Right lung (tissue), 5 donors: ENCODE measurements around the gene RAB44. TPM values are rescaled to one million over a fixed set of nuclear protein-coding genes. Genes with fewer than 3 reads are reported as not detected.

Experiments used
- DNase-seq, 2 donors: peaks; one replicate each; pipeline ENCODE4 v3.0.0-alpha.2; 2013
- polyA plus RNA-seq, 5 donors: library from polyadenylated mRNA; unstranded; fragments of 120-200 nt; gene quantifications; one replicate each; pipeline versions ENCODE4 v1.2.1 to v1.2.3, GENCODE V29; 2013; ENCODE audit warnings: inconsistent platforms in 1 of 5, low replicate concordance in 1 of 5; ENCODE audit not compliant: insufficient read length in 5 of 5, insufficient read depth in 1 of 5

RAB44 gene
- polyA plus RNA-seq, 5 donors, result 0.09 to 0.17 (median 0.12) TPM

DNA sequence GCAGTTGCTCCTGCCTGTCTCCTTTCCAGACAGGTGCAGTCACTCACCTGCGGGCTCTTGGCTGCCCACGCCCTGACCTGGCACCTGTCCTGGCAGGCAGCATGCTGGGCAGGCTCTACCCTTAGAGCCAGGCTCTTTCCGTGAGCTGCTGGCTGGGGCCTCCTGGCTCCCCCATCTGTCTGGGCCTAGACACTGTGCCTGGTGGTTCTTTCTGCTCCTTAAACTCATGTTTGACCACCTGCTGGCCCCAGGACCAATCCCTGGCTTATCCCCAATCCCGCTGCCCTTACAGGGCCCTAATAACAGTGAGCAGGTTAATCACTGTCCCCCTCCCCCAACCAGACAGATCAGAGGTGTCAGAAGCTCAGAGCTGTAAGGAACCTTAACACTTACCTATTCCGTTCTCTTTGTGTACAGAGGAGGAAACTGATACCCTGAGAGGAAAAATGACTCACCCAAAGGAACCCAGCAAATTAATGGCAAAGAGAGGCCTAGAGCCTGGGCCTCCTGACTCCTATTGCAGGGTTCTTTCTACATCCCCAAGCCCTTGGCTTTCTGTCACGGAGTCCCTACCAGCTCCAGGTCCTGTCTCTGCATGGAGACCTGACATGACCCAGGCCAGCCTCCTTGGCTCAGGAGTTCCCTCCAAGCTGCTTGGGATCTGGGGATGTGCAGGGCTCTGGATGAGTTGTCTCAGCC is 54.7 kb downstream of the RAB44 start:
- no peak for DNase-seq

- DNase-seq, result no peak
These were observed 55.4 kb downstream of the RAB44 start for GRCh38 chr6:36752886-36753506.

DNA sequence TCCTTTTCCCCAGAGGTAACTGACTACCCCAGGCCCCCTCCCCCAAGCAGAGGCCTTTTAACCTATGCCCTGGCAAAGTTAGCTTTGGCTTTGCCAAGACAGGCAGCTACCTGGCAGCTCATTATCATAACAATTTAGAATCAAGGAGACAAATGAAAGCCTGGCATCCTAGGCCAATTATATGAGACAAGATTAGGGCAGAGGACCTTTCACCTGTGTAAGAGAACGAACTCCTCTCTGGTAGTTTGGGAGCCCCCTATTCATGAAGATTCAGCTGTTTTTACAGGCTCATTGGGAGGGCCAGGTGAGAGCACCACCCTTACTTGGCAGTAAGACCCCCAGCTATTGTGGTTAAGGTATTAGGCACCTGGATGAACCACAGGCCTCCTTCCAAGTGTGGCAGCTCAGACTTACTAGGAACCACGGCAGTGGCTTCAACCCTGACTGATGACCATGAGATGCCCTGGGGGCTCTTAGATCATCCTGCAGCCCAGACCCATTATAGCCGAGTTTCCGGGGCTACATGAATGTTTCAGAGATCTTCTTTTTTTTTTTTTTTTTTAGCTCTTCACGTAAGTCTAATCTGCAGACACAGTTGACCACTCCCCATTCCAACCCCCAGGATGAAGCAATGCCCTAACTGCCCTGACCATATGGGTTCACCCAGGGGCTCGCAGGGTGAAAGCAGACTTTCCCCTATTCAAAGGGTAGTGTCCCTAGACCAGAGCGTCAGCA is 56.2 kb downstream of the RAB44 start:
- no peak for DNase-seq

DNA sequence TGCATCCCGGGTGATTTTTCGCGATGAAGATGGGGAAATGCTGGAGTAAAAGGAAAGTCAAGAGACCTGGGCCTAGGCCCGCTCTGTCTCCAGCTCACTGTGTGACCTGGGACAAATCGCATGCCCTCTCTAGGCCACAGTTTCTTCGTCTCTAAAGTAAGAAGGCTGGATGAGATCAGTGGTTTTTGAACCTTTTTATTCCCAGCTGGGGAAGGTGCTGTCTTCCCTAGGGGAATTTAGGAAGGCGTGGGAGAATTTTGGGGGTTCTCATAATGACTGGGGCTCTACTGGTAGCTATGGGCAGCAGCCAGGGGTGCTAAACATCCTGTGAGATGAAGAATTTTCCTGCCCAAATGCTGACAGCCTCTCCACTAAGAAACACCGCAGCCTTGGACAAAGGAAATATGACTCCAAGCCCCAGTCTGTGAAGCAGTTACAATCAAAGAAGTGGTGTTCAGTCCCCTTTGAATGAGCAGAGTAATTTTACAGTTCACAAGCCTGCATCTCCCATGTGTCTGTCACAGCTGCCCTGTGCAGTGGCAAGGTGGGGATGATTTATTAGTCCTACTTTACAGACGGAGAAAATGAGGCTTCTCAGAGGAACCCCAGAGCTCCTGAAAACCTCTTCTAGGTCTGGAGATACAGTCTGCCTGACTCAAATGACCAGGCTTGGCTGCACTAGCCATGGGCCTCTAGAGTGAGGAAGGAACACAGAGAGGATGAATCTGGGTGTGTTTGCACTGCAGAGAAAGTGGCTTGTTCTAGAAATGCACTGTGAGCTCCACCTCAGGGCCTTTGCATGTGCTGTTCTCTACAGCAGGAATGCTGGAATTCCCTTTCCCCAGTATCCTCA is 57.2 kb downstream of the RAB44 start:
- DNase-seq, result no peak

DNA sequence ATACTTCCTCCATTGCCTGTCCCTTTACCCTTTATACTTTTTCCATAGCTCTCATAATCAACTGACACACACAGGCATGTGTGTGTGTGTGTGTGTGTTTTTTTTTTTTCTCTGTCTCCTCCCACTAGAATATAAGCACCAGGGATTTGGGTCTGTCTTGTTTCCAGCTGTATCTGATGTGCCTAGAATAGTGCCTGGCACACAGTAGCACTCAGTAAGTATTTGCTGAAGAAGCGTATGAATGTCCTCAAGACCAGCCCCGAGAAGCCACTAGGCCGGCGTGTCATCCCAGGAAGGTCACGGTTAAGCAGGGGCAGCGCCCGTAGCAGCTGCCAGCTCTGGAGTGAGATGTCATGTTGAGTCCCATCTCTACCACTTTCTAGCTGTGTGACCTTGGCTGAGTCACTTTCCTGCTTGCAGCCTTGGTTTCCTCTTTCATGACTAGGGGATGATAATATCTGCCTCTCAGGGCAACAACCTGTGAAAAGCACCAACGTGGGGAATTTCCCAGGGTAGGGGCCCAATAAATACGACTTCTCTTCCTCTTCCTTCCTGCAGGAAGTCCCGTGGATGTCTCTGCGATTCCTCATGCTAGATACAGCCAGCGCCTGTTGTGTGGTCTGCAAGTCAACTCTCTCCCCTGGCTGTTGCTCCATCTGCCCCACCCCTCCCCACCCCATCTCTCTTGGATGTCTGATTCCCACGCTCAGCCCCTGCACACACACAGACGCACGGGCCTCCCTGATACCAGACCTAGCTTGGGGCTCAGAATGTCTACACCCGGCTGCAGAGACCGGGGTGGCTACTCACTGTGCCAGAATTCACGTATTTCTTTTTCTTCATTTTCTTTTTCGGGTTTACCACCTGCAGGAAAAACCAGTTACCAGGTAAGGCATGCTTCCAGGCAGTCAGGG is 58.1 kb downstream of the RAB44 start:
- DNase-seq, result no peak

- no peak for DNase-seq
These were observed 59.2 kb downstream of the RAB44 start for GRCh38 chr6:36756786-36757185.

- no peak for DNase-seq
These were observed 59.6 kb downstream of the RAB44 start for GRCh38 chr6:36757206-36757605.

DNA sequence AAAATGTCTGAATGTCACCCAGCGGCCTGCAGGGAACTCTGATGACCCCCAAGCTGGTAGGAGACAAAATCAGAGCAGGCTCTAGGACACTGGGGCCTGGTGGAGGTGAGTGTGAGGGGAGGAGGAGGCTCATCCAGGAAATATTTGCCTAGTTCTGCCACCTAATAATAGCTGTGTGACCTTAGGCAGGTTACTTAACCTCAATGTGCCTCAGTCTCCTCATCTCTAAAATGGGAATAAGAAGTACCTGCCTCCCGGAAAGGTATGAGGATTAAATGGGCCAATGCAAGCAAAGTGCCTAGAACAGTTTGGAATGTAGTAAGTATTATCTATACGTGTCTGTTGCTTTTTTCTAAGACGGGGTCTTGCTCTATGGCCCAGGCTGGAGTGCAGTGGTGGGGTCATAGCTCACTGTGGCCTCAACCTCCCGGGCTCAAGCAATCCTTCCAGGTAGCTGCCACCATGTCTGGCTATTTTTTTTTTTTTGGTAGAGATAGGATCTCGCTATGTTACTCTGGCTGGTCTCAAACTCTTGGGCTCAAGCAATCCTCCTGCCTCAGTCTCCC is 60.4 kb downstream of the RAB44 start:
- no peak for DNase-seq

DNA sequence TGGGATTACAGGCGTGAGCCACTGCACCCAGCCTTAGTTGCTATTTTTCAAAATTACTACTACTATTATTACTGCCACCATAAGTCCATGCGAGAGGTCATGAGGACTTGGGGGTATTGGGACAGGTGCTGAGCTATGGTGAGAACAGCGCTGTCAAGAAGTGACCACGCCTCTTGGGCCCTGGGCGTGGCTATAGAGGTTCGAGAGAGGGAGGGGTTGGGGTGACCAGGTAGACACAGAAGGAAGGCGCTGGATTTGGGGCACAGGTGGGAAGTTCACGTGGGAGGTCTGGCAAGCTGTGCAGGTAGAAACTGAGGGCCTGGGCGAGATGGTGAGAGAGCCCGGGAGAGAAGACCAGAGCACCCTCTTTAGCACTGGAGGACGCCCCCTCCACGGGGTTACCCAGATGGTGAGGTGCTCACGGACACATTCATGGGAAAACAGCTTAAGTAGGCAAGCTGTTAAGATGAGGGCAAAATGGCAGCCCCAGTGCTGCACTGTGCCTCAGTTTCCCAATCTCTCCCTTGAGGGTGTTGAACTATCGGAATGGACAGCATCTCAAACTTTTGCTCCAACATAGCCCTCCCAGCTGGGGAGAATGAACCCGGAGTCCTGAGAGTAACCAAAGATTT is 61.0 kb downstream of the RAB44 start:
- DNase-seq, result no peak

DNA sequence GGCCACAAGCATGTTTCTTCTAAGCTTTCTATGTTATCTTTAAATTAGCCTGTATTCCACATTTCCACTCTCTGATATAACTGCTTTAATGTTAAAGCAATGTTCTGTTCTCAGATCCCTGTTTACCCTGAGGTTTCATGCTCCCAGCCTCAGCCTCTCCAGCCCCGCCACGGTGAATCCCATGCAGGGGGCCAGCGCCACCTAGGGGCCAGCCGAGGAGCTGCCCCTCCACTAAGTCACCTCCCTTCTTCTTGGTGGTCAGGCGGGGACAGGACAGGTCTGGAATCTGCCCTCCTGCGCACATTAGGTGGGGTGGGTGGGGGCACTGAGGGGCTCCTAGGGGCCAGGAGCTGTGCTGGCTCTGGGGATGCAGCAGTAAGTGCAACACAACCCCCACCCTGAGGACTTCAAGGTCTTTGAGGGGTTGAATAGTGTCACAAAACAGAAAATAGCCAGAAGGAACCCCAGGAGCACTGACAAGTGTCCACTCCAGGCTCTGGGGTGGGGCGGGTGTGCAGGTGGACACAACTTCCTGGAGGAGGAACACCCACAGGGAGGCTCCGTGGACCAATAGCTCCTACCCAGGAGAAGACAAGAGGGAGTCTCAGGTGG is 61.6 kb downstream of the RAB44 start:
- peak; percentile 57 to 72 for DNase-seq

- no peak for DNase-seq
These were observed 63.2 kb downstream of the RAB44 start for GRCh38 chr6:36760685-36761435.

DNA sequence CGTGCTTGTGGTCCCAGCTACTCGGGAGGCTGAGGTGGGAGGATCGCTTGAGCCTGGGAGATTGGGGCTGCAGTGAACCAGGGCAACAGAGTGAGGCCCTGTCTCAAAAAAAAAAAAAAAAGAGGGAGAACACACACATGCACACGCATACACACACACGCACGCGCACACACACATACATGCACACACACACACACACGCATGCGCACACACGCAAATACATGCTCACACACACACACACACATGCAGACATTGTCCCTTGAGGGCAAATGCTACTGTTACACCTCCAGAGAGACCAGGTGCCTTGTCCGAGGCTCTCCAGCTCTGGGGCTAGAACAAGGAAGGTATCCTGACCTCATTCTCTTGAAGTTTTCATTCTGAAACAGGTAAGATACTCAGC is 64.5 kb downstream of the RAB44 start:
- DNase-seq, result no peak

GRCh38 chr6:36765190-36765589 is 67.6 kb downstream of the RAB44 start:
- DNase-seq, result no peak

- DNase-seq, result peak; percentile 52 to 73
These were observed 68.2 kb downstream of the RAB44 start for GRCh38 chr6:36765594-36766398.

DNA sequence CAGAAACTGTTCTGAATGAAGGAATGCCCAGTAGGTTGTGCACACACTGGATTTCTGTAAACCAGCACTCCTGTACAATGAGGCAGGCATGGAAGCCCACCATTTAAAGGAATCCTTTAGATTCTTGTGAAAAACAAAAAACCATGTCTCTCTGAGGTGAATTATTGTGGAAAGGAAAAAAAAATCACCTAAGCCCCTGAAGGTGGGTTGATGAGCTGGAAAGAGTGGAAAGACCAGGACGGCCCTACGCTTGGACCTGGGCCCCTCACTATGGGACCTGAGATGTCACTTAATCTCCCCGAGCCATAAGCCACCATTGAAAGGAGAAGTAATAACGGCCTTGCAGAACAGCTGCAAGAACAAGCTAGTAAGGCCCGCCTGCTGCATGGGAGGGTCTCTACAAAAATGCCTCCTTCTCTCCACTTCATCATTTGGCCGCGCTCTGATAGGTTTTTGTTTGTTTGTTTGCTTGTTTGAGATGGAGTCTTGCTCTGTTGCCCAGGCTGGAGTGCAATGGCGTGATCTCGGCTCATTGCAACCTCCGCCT is 68.8 kb downstream of the RAB44 start:
- no peak for DNase-seq

DNA sequence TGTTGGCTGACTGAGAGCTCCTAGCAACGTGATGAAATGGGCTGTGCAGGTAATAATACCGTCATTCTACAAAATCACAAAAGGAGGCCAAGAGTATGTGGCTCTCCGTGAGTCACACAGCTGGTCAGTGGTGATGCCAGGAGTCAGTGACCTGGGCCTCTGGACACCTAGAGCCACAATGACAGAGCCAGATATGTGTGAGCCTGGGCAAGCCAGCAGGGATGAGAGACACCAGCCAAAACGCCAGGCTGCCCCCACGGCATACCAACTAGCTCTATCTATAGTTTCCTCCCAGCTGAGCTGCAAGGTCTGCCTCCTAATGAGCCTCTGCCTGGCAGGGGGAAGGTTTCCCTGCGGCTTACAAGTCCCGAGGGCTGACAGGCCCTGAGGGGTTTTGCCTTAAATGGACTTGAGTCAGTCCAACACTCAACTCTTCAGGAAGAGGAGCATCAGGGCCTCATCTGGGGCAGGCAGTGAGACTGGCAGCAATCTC is 71.6 kb downstream of the RAB44 start:
- DNase-seq, result no peak

DNA sequence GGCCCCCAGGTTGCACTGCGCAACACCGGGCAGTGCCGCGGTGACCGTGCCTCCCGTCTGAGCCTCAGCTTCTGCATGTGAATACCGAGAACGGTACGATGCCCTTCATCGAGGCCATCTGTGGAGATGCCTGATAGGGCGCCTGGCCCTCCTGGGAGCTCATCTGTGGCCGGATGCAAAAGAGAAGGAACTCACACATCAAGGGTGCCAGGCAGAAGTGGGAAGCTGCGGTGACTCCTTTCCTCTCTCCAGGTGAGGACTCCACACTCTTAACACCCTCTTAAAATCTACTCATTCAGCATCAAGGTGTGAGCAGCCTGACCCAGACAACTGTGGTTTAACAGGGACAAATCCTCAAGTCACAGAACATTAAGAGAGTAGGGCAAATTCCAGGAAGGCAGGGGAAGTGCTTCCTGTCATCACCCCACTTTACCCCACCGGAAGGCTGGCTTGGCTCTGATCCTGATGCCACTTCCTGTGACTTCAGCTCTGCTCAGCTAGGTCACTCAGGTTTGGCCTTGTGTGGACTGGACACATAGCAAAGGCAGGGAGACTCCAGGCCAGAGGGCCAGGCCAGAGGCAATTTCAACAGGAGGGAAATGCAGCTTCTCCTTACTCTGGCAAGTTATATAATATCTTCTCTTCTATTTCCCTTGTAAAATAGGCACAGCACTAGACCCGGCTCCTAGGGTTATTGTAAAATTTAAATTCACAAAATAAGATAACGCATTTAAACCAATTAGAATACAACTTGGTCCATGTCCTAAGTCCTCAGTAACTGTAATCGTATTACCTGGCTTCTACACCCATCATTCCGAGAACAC is 72.3 kb downstream of the RAB44 start:
- DNase-seq, result no peak
